ENCODE measurements around the gene SEPTIN10. TPM values are rescaled to one million over a fixed set of nuclear protein-coding genes. Genes with fewer than 3 reads are reported as not detected.
A peak's percentile ranks its signal among the peaks of the same experiment; 100 is the strongest.

SEPTIN10 gene
- total RNA-seq, 1 donor from 2014 or later: 83.7 TPM

DNA sequence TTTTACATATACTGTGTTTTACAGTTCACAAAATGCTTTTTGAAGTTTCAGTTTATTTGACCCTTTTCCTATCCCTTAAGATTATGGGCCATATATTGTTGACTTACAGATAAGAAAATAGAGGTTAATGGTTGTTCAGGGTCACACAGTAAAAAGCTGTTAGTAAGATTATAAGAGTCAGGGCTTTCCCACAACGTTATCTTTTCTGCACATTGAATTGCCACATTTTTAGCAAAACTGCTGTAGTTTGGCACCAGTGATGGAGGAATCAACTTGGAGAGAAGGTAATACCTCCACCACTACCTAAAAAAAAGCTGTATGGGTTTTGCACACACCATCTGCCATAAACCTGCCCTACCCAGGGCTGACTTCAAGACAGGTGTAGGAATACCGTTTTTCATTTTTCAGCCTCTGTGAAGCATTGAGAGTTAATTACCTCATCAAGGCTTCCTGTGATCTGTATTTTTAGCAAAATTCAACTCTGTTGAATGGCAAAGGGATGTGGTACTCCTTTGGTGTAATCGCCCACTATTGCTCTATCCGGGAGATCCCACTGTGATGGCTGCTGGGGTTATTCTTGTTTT is 5.4 kb upstream of the SEPTIN10 start:
- peaks cover 4% of the 10 kb centered on the region for H3K36me3 ChIP-seq
- no peaks in the 10 kb centered on the region for H3K9me3 ChIP-seq
- no peaks in the 10 kb centered on the region for H3K27me3 ChIP-seq
- H3K27ac ChIP-seq: no peak overlapping the region
- H3K4me3 ChIP-seq: no peak overlapping the region
- no peak for ATAC-seq
- no peak for DNase-seq
- intact Hi-C loops (cut with DNase I): no loop called here
- peaks cover 17% of the 10 kb centered on the region for H3K4me1 ChIP-seq
- TF ChIP-seq, protein P1, sequence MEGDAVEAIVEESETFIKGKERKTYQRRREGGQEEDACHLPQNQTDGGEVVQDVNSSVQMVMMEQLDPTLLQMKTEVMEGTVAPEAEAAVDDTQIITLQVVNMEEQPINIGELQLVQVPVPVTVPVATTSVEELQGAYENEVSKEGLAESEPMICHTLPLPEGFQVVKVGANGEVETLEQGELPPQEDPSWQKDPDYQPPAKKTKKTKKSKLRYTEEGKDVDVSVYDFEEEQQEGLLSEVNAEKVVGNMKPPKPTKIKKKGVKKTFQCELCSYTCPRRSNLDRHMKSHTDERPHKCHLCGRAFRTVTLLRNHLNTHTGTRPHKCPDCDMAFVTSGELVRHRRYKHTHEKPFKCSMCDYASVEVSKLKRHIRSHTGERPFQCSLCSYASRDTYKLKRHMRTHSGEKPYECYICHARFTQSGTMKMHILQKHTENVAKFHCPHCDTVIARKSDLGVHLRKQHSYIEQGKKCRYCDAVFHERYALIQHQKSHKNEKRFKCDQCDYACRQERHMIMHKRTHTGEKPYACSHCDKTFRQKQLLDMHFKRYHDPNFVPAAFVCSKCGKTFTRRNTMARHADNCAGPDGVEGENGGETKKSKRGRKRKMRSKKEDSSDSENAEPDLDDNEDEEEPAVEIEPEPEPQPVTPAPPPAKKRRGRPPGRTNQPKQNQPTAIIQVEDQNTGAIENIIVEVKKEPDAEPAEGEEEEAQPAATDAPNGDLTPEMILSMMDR (IDR thresholded peaks at IDR 0.05): no peak

DNA sequence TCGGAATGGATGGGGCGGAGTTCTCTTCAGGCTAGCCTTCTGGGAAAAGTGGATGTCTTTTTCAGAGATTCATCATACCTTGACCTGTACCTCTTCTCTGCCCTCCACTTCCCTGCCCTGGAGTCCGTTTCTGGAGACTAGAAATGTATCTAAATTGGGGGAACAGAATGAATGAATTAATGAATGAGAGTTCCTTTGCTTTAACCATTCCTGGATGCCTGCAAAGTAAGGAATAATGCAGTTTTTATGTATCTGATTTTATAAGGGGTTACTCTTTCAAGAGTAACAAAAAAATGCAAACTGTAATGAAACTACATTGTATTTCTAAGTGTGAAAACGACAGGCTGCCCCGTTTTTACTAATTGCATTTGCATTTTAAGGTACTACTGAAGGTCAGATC is 2.4 kb upstream of the SEPTIN10 start:
- Histone ChIP-seq H3K27ac (no peak overlapping the region), H3K9me3 (no peaks in the 10 kb centered on the region), H3K4me3 (peak overlapping the region; percentile 62), H3K27me3 (no peaks in the 10 kb centered on the region), H3K36me3 (peaks cover 4% of the 10 kb centered on the region), H3K4me1 (peaks cover 28% of the 10 kb centered on the region)
- TF ChIP-seq, protein P1 (IDR thresholded peaks at IDR 0.05): no peak
- intact Hi-C loops (cut with DNase I): no loop called here
- no peak for DNase-seq
- no peak for ATAC-seq

DNA sequence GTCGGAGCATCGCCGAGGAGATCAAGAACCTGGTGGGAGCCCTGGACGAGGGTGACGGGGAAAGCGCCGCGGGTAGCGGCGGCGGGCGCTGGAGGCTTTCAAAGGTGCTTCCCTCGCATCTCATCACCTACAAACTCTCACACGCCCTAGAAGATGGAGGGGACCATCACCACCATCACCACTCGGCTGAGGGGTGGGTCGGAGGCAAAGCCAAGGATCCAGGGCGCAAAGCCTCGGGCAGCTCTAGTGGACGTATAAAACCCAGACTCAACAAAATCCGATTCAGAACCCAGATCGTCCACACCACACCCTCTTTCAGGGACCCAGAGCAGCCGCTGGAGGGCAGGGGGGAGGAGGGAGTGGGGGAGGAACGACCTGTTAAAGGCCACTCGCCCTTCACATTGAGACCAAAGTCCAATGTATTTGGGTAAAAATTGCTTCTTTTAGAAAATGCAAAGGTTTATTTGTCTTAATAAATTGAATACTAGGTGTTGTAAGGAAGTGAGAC is 1.9 kb upstream of the SEPTIN10 start:
- peak overlapping the region; percentile 62 for H3K4me3 ChIP-seq
- TF ChIP-seq, protein P1 (IDR thresholded peaks at IDR 0.05): no peak
- no peaks in the 10 kb centered on the region for H3K27me3 ChIP-seq
- no peaks in the 10 kb centered on the region for H3K9me3 ChIP-seq
- peaks cover 4% of the 10 kb centered on the region for H3K36me3 ChIP-seq
- intact Hi-C loops (cut with DNase I): no loop called here
- DNase-seq (no peak), ATAC-seq (no peak)
- no peak overlapping the region for H3K27ac ChIP-seq
- H3K4me1 ChIP-seq: peaks cover 28% of the 10 kb centered on the region

DNA sequence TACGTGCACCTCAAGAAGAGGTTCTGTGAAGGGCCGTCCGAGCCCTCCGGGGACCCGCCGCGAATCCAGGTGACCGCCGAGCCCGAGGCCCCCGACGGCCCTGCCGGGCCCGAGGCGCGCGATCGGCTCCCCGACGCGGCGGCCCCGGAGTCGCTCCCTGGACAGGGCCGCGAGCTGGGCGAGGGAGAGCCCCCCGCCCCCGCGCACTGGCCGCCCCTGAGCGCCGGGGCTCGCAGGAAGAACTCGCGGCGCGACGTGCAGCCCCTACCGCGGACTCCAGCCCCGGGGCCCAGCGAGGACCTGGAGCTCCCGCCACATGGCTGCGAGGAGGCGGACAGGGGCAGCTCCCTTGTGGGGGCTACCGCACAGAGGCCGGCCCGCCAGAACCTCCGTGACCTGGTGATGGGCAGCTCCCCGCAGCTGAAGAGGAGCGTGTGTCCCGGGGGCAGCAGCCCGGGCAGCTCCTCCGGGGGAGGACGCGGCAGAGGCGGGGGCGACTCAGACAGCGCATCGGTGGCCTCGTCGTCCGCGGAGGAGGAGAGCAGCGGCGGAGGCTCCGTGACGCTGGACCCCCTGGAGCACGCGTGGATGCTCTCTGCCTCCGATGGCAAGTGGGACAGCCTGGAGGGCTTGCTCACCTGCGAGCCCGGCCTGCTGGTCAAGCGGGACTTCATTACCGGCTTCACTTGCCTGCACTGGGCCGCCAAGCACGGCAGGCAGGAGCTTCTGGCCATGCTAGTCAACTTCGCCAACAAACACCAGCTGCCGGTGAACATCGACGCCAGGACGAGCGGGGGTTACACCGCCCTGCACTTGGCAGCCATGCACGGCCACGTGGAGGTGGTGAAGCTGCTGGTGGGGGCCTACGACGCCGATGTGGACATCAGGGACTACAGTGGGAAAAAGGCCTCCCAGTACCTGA is 1.2 kb upstream of the SEPTIN10 start:
- intact Hi-C loops (cut with DNase I): no loop called here
- TF ChIP-seq, protein P1 (IDR thresholded peaks at IDR 0.05): no peak
- Histone ChIP-seq H3K27ac (peak overlapping the region; percentile 93), H3K9me3 (no peaks in the 10 kb centered on the region), H3K36me3 (peaks cover 4% of the 10 kb centered on the region), H3K4me1 (peaks cover 28% of the 10 kb centered on the region), H3K4me3 (peak overlapping the region; percentile 62), H3K27me3 (no peaks in the 10 kb centered on the region)
- peak; percentile 77 for DNase-seq
- ATAC-seq: peak; percentile 0

DNA sequence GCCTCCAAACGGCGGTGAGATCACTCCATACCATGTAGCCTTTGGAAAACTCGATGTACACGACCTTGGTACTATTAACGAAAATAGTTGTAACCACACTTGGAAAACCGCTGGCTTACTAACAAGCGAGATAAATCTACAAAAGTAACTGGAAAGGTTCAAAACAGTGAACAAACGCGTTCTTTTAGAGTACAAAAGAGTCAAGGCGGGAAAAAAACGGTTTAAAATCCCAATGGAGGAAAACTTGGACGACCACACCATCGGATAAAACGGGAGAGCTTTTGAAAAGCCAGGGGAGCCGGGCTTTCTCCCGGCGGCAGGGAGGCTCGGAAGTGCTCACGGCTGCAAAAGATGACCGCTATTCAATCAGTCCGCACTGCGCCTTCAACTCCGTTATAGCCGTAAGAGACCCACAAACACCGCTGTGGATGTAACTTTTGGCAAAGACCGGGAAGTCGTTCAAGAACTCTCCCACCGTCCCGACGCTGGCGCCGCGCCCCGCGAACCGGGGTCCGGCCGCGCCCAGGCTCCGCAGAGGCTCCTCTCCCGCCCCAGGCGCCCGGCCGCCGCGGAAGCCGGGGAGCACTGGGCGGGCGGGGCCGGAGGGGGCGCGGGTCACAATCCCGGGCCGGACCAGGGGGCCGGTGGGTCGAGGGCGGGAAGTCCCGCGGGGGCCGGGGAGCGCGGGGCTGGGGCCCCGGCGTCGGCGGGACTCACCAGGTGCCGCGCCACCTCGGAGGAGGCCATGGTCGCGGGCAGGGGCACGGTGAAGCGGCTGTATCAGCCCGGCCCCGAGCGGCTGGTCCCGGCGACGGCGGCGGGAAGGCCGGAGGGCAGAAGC is 465 bp downstream of the SEPTIN10 start:
- no peaks in the 10 kb centered on the region for H3K27me3 ChIP-seq
- H3K36me3 ChIP-seq: no peaks in the 10 kb centered on the region
- peaks cover 35% of the 10 kb centered on the region for H3K4me1 ChIP-seq
- ATAC-seq: peak; percentile 58
- peak overlapping the region; percentile 62 for H3K4me3 ChIP-seq
- intact Hi-C loops (cut with DNase I): no loop called here
- no peaks in the 10 kb centered on the region for H3K9me3 ChIP-seq
- peak overlapping the region; percentile 93 for H3K27ac ChIP-seq
- TF ChIP-seq, protein P1 (IDR thresholded peaks at IDR 0.05): no peak
- no peak for DNase-seq
